GM23338 (cell line): Measurements from ENCODE around the gene OXNAD1. TPM values are rescaled to one million over a fixed set of nuclear protein-coding genes. Genes with fewer than 3 reads are reported as not detected.

Source experiments
- ATAC-seq: fragments of 200-7000 bp; cut with Tn5 transposase; 3 replicates; pipeline ENCODE4 v1.9.1; 2020
- DNase-seq: peaks from one replicate; pipeline ENCODE4 v3.0.0-alpha.2; 2015; ENCODE audit warnings: low spot score
- H2AFZ ChIP-seq: fragments of 200-600 bp; sonication (generic); 2 replicates; pipeline ENCODE4 v1.8.0; 2016; ENCODE audit warnings: antibody characterized with exemption, mild to moderate bottlenecking, moderate library complexity
- H3F3A ChIP-seq: fragments of 200-600 bp; sonication (generic); replicated peaks from 2 replicates; pipeline ENCODE4 v1.8.0; 2017; ENCODE audit warnings: antibody characterized with exemption, mixed run types, low read depth
- H3K27ac ChIP-seq: fragments of 200-600 bp; sonication (generic); 2 replicates; pipeline ENCODE4 v1.6.1; 2016; ENCODE audit warnings: low read depth
- H3K27me3 ChIP-seq: fragments of 200-600 bp; sonication (generic); 2 replicates; pipeline ENCODE4 v1.8.0; 2016; ENCODE audit warnings: mild to moderate bottlenecking, mixed run types, moderate library complexity; ENCODE audit not compliant: insufficient read depth
- H3K36me3 ChIP-seq: fragments of 200-600 bp; sonication (generic); 2 replicates; pipeline ENCODE4 v1.8.0; 2016; ENCODE audit warnings: mild to moderate bottlenecking; ENCODE audit not compliant: insufficient read depth
- H3K4me1 ChIP-seq: fragments of 200-600 bp; sonication (generic); 2 replicates; pipeline ENCODE4 v1.8.0; 2016; ENCODE audit warnings: mild to moderate bottlenecking, moderate library complexity; ENCODE audit not compliant: insufficient read depth
- H3K4me2 ChIP-seq: fragments of 200-600 bp; sonication (generic); 2 replicates; pipeline ENCODE4 v1.7.1; 2017; ENCODE audit warnings: mixed run types
- H3K4me3 ChIP-seq: fragments of 200-600 bp; sonication (generic); 2 replicates; pipeline ENCODE4 v1.6.1; 2016; ENCODE audit warnings: mixed run types
- H3K79me2 ChIP-seq: fragments of 200-600 bp; sonication (generic); replicated peaks from 2 replicates; pipeline ENCODE4 v1.8.0; 2017; ENCODE audit warnings: mild to moderate bottlenecking; ENCODE audit not compliant: insufficient read depth
- H3K9me2 ChIP-seq: fragments of 200-600 bp; sonication (generic); 2 replicates; pipeline ENCODE4 v1.8.0; 2017; ENCODE audit not compliant: insufficient read depth
- H4K20me1 ChIP-seq: fragments of 200-600 bp; sonication (generic); replicated peaks from 2 replicates; pipeline ENCODE4 v1.8.0; 2017; ENCODE audit warnings: mild to moderate bottlenecking; ENCODE audit not compliant: insufficient read depth
- H3K27ac Mint-ChIP-seq: 2 replicates; pipeline ENCODE4 v1.8.0; 2020; ENCODE audit warnings: inconsistent platforms, mild to moderate bottlenecking, moderate library complexity, mixed read lengths
- H3K27me3 Mint-ChIP-seq: 3 replicates; pipeline ENCODE4 v1.8.0; 2022; ENCODE audit warnings: low read depth, mild to moderate bottlenecking, moderate library complexity, mixed read lengths, inconsistent platforms; ENCODE audit not compliant: insufficient read depth, poor library complexity
- H3K36me3 Mint-ChIP-seq: 3 replicates; pipeline ENCODE4 v1.8.0; 2021; ENCODE audit warnings: low read depth, mild to moderate bottlenecking, inconsistent platforms, moderate library complexity, mixed read lengths
- H3K4me1 Mint-ChIP-seq: 3 replicates; pipeline ENCODE4 v1.8.0; 2020; ENCODE audit warnings: mild to moderate bottlenecking, inconsistent platforms, mixed read lengths
- H3K4me3 Mint-ChIP-seq: 3 replicates; pipeline ENCODE4 v1.8.0; 2021; ENCODE audit warnings: moderate library complexity, mild to moderate bottlenecking, inconsistent platforms, mixed read lengths
- H3K9me3 Mint-ChIP-seq: 3 replicates; pipeline ENCODE4 v1.8.0; 2020; ENCODE audit warnings: moderate library complexity, mild to moderate bottlenecking, inconsistent platforms, mixed read lengths
- CTCF ChIP-seq, 2 experiments: fragments of 200-600 bp in 1 of 2; sonication (generic) in 1 of 2; conservative IDR thresholded peaks; 2 replicates each; pipeline versions ENCODE4 v1.5.1 to v1.6.1; 2016 to 2017; ENCODE audit warnings: antibody characterized with exemption in 2 of 2, low read depth in 2 of 2, mild to moderate bottlenecking in 2 of 2, moderate library complexity in 1 of 2
- EZH2 ChIP-seq: fragments of 200-600 bp; sonication (generic); IDR thresholded peaks from one replicate; pipeline ENCODE4 v1.8.0; 2017; ENCODE audit warnings: antibody characterized with exemption, mild to moderate bottlenecking, low read depth; ENCODE audit not compliant: unreplicated experiment
- EZH2phosphoT487 ChIP-seq: fragments of 200-600 bp; sonication (generic); IDR thresholded peaks from one replicate; pipeline ENCODE4 v1.8.1; 2018; ENCODE audit warnings: antibody characterized with exemption; ENCODE audit not compliant: unreplicated experiment
- JUNB ChIP-seq: IDR thresholded peaks from one replicate; pipeline ENCODE4 v1.6.1; 2016; ENCODE audit warnings: antibody characterized with exemption; ENCODE audit not compliant: unreplicated experiment
- POLR2AphosphoS5 ChIP-seq: IDR thresholded peaks from 2 replicates; pipeline ENCODE4 v1.6.1; 2016; ENCODE audit warnings: antibody characterized with exemption, low read depth
- REST ChIP-seq: IDR thresholded peaks from one replicate; pipeline ENCODE4 v1.6.1; 2018; ENCODE audit warnings: antibody characterized with exemption; ENCODE audit not compliant: unreplicated experiment
- STAT1 ChIP-seq: IDR thresholded peaks from one replicate; pipeline ENCODE4 v1.6.1; 2016; ENCODE audit warnings: antibody characterized with exemption; ENCODE audit not compliant: unreplicated experiment
- ZNF331 ChIP-seq: fragments of 250-450 bp; sonication (Bioruptor Pico); IDR thresholded peaks from 2 replicates; pipeline ENCODE4 v1.5.0; 2020; ENCODE audit warnings: low read depth, mild to moderate bottlenecking, moderate library complexity
- ZNF462 ChIP-seq: fragments of 250-450 bp; sonication (Bioruptor Pico); IDR thresholded peaks from 2 replicates; pipeline ENCODE4 v1.5.0; 2020; ENCODE audit warnings: mild to moderate bottlenecking, moderate library complexity
- polyA plus RNA-seq: library from polyadenylated mRNA; unstranded; fragments of >200 nt; fragmentation: Nextera tagmentation; extraction: Ambion mirVana; gene quantifications from 2 replicates; pipeline ENCODE4 v1.2.1, GENCODE V29; 2016
- total RNA-seq: library from RNA; depleted of rRNA; stranded (reverse); fragments of >200 nt; shearing (Covaris generic); gene quantifications from 2 replicates; pipeline ENCODE4 v1.2.3, GENCODE V29; 2014

OXNAD1 gene
- total and polyA plus RNA-seq, 2 experiments from 2014 or later = 22.9 to 34.2 TPM

GRCh38 chr3:16300881-16301359 lies 35.9 kb downstream of the OXNAD1 start (continued):
- TF ChIP-seq REST (no peak), ZNF331 (CRISPR knock-in tag) (no peak)

- Histone ChIP-seq H3K36me3 (peaks cover 9% of the 10 kb centered on the region; the same call in 1 of the 2 replicates), H3K27me3 (no peaks in the 10 kb centered on the region), H3K4me3 (peak overlapping the region; percentile 9; the same call in 1 of the 2 replicates), H3F3A (0 out of 2 replicates have a peak, but pooled peaks cover 2% of the 10 kb centered on the region), H4K20me1 (no peaks in the 10 kb centered on the region), H3K4me1 (peaks cover 42% of the 10 kb centered on the region), H3K4me2 (peak overlapping the region; percentile 61), H2AFZ (no peak overlapping the region), H3K27ac (peak overlapping the region; percentile 92), H3K79me2 (no peaks in the 10 kb centered on the region; the same call in 1 of the 2 replicates), H3K9me2 (no peaks in the 10 kb centered on the region)
- Mint-ChIP-seq H3K4me3 (peak overlapping the region; percentile 58), H3K27me3 (peaks cover 1% of the 10 kb centered on the region), H3K9me3 (peaks cover 6% of the 10 kb centered on the region; the same call in 2 of the 3 replicates), H3K4me1 (peaks cover 56% of the 10 kb centered on the region), H3K36me3 (peaks cover 57% of the 10 kb centered on the region), H3K27ac (peak overlapping the region; percentile 86)
- TF ChIP-seq ZNF462 (CRISPR knock-in tag) (no peak), CTCF (conservative IDR thresholded peaks at IDR 0.05; ENCODE audit: low read depth in 2 of 2) (no peak), EZH2phosphoT487 (no peak), JUNB (no peak), REST (no peak), STAT1 (no peak), POLR2AphosphoS5 (no peak), EZH2 (no peak)
- ATAC-seq (peak; percentile 79), DNase-seq (peak; percentile 46)
Measured at GRCh38 chr3:16301507-16301906, 36.5 kb downstream of the OXNAD1 start.
